CD4-positive, alpha-beta T cell treated with Interleukin-15 for 4 hours (primary cell): ENCODE data around the gene DMKN.

Experiments used
- DNase-seq: peaks from one replicate; pipeline ENCODE4 v3.0.0-alpha.2; 2020; ENCODE audit warnings: low spot score

The DMKN gene

GRCh38 chr19:35549879-35550523 is 36.6 kb upstream of the DMKN start:
- DNase-seq = no peak

- DNase-seq = peak; percentile 63
These were observed 35.8 kb upstream of the DMKN start for GRCh38 chr19:35549174-35549788.

- no peak for DNase-seq
These were observed 33.1 kb upstream of the DMKN start for GRCh38 chr19:35546532-35546931.

- peak; percentile 33 for DNase-seq
These were observed 32.5 kb upstream of the DMKN start for GRCh38 chr19:35545855-35546381.

GRCh38 chr19:35545001-35545854 is 31.8 kb upstream of the DMKN start, which contains the start of gene TMEM147:
TSS of gene TMEM147 (plus strand) at chr19:35545626. CDS start at chr19:35545740, 114 bp downstream.
- peak; percentile 78 for DNase-seq

- no peak for DNase-seq
These were observed 30.8 kb upstream of the DMKN start for GRCh38 chr19:35544110-35544802.

- no peak for DNase-seq
These were observed 30.0 kb upstream of the DMKN start for GRCh38 chr19:35543280-35544109.

GRCh38 chr19:35542209-35542608 is 28.8 kb upstream of the DMKN start:
- DNase-seq = no peak

- no peak for DNase-seq
These were observed 27.0 kb upstream of the DMKN start for GRCh38 chr19:35540356-35540927.

GRCh38 chr19:35539850-35540249 is 26.4 kb upstream of the DMKN start:
- DNase-seq = no peak

- DNase-seq = no peak
These were observed 25.9 kb upstream of the DMKN start for GRCh38 chr19:35539314-35539713.

GRCh38 chr19:35534803-35535480 is 21.5 kb upstream of the DMKN start:
- no peak for DNase-seq

- peak; percentile 8 for DNase-seq
These were observed 20.5 kb upstream of the DMKN start for GRCh38 chr19:35533822-35534392.

- no peak for DNase-seq
These were observed 19.9 kb upstream of the DMKN start, which contains the start of gene GAPDHS for GRCh38 chr19:35533201-35533821. TSS of gene GAPDHS (plus strand) at chr19:35533456. CDS start at chr19:35533528, 72 bp downstream.

GRCh38 chr19:35531291-35531690 is 17.8 kb upstream of the DMKN start:
- no peak for DNase-seq

- DNase-seq = no peak
These were observed 16.1 kb upstream of the DMKN start for GRCh38 chr19:35529241-35530218.

- no peak for DNase-seq
These were observed 15.0 kb upstream of the DMKN start, which contains the start of gene SBSN for GRCh38 chr19:35528218-35529038. TSS of gene SBSN (minus strand) at chr19:35528311. CDS start at chr19:35528281, 30 bp downstream.
